ENCODE measurements around the gene SAV1.

DNA sequence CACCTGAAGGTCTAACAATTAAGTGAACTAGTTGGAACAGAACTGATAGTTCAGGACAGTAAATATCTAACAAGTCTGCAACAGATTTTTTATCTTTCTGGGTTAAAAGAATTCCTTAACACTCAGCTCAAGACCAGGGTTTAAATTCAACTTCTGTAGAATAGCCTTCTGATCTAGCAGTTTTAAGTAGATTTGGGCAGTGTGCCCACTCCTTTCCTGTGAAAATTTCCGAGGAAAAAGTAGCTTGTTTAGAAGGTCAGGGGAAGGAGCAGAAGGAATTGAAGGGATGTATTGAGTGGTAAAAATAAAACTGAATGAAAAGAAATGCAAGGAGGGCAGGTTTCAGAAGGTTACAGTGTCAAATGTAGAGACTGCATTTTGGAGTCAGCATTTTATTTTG lies 62.3 kb downstream of the SAV1 start:
- TF ChIP-seq JUNB (IDR thresholded peaks at IDR 0.05) (no peak), CHD4 (IDR thresholded peaks at IDR 0.05; ENCODE audit: borderline replicate concordance) (no peak), CEBPB (IDR thresholded peaks at IDR 0.05) (no peak), RNF2 (IDR thresholded peaks at IDR 0.05; ENCODE audit: borderline replicate concordance, low read depth) (no peak), HDAC2 (IDR thresholded peaks at IDR 0.05) (no peak), POLR2A (IDR thresholded peaks at IDR 0.05; ENCODE audit: low read length) (no peak), ZFP36 (IDR thresholded peaks at IDR 0.05; ENCODE audit: borderline replicate concordance, partially characterized antibody) (no peak), NPAS2 (CRISPR knock-in tag; IDR thresholded peaks at IDR 0.05; ENCODE audit: borderline replicate concordance) (no peak), ZC3H11A (IDR thresholded peaks at IDR 0.05) (no peak), NR3C1 (IDR thresholded peaks at IDR 0.05) (no peak), EP300 (IDR thresholded peaks at IDR 0.05) (no peak), MYC (IDR thresholded peaks at IDR 0.05; ENCODE audit: borderline replicate concordance, low read length) (no peak)
- TF ChIP-seq, protein P1, sequence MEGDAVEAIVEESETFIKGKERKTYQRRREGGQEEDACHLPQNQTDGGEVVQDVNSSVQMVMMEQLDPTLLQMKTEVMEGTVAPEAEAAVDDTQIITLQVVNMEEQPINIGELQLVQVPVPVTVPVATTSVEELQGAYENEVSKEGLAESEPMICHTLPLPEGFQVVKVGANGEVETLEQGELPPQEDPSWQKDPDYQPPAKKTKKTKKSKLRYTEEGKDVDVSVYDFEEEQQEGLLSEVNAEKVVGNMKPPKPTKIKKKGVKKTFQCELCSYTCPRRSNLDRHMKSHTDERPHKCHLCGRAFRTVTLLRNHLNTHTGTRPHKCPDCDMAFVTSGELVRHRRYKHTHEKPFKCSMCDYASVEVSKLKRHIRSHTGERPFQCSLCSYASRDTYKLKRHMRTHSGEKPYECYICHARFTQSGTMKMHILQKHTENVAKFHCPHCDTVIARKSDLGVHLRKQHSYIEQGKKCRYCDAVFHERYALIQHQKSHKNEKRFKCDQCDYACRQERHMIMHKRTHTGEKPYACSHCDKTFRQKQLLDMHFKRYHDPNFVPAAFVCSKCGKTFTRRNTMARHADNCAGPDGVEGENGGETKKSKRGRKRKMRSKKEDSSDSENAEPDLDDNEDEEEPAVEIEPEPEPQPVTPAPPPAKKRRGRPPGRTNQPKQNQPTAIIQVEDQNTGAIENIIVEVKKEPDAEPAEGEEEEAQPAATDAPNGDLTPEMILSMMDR (IDR thresholded peaks at IDR 0.05), result no peak
